Mesothelial cell of epicardium (in vitro differentiated cells): Measurements from ENCODE around the gene XYLB. TPM values are rescaled to one million over a fixed set of nuclear protein-coding genes. Genes with fewer than 3 reads are reported as not detected.
A peak's percentile ranks its signal among the peaks of the same experiment; 100 is the strongest.
"Not testable (repeated sequence)": the region's sequence is repeated elsewhere in the genome, so short reads cannot be mapped to it uniquely, and the experiment has no call there.

Source experiments
- DNase-seq, 2 experiments: peaks; one replicate each; pipeline ENCODE4 v3.0.0; 2021; ENCODE audit warnings: low spot score in 2 of 2; ENCODE audit not compliant: unreplicated experiment in 2 of 2
- H3K27ac Mint-ChIP-seq: 2 replicates; pipeline ENCODE4 v1.8.0; 2021; ENCODE audit warnings: mixed read lengths
- H3K27me3 Mint-ChIP-seq: 2 replicates; pipeline ENCODE4 v1.8.0; 2021; ENCODE audit warnings: low read depth, mixed read lengths
- H3K36me3 Mint-ChIP-seq: 2 replicates; pipeline ENCODE4 v1.8.0; 2021; ENCODE audit warnings: mixed read lengths
- H3K4me1 Mint-ChIP-seq: 2 replicates; pipeline ENCODE4 v1.8.0; 2021; ENCODE audit warnings: mixed read lengths
- H3K4me3 Mint-ChIP-seq: 2 replicates; pipeline ENCODE4 v1.8.0; 2021; ENCODE audit warnings: mild to moderate bottlenecking, moderate library complexity, mixed read lengths
- H3K9me3 Mint-ChIP-seq: 2 replicates; pipeline ENCODE4 v1.8.0; 2021; ENCODE audit warnings: mixed read lengths
- CTCF ChIP-seq: fragments of 200-600 bp; sonication (generic); IDR thresholded peaks from one replicate; pipeline ENCODE4 v1.5.0; 2021; ENCODE audit warnings: antibody characterized with exemption; ENCODE audit not compliant: unreplicated experiment
- total RNA-seq: library from RNA; stranded (reverse); gene quantifications from 3 replicates; pipeline ENCODE4 v1.2.1, GENCODE V29; 2021

Gene XYLB
- total RNA-seq, 1 donor from 2014 or later, result 5.5 TPM

GRCh38 chr3:38443205-38443604, 96.6 kb downstream of the XYLB start:
- not testable (repeated sequence) for H3K27ac Mint-ChIP-seq

GRCh38 chr3:38446085-38446686, 99.6 kb downstream of the XYLB start:
- no peak overlapping the region for H3K27ac Mint-ChIP-seq
- no peak for TF ChIP-seq CTCF
- no peaks in the 10 kb centered on the region for H3K27me3 Mint-ChIP-seq
- H3K9me3 Mint-ChIP-seq, result peaks cover 22% of the 10 kb centered on the region
- peaks cover 7% of the 10 kb centered on the region for H3K36me3 Mint-ChIP-seq
- no peak for DNase-seq
- no peaks in the 10 kb centered on the region for H3K4me1 Mint-ChIP-seq
- H3K4me3 Mint-ChIP-seq, result no peak overlapping the region

More at GRCh38 chr3:38443205-38443604, 96.6 kb downstream of the XYLB start:
- not testable (repeated sequence) for DNase-seq, H3K4me3 Mint-ChIP-seq, H3K36me3 Mint-ChIP-seq, H3K4me1 Mint-ChIP-seq, H3K27me3 Mint-ChIP-seq
- peaks cover 18% of the 10 kb centered on the region for H3K9me3 Mint-ChIP-seq

- H3K4me3 Mint-ChIP-seq, result no peak overlapping the region
- H3K9me3 Mint-ChIP-seq, result peaks cover 22% of the 10 kb centered on the region
- peaks cover 7% of the 10 kb centered on the region for H3K36me3 Mint-ChIP-seq
- H3K27ac Mint-ChIP-seq, result no peak overlapping the region
- H3K4me1 Mint-ChIP-seq, result no peaks in the 10 kb centered on the region
- no peak for DNase-seq
- no peak for TF ChIP-seq CTCF
- H3K27me3 Mint-ChIP-seq, result no peaks in the 10 kb centered on the region
These were observed 100.2 kb downstream of the XYLB start for GRCh38 chr3:38446812-38447211.

- Mint-ChIP-seq H3K9me3 (peaks cover 19% of the 10 kb centered on the region), H3K36me3 (peaks cover 5% of the 10 kb centered on the region), H3K27me3 (no peaks in the 10 kb centered on the region), H3K4me1 (peaks cover 11% of the 10 kb centered on the region), H3K4me3 (no peak overlapping the region), H3K27ac (no peak overlapping the region)
- TF ChIP-seq CTCF, result no peak
- no peak for DNase-seq
These were observed 104.3 kb downstream of the XYLB start for GRCh38 chr3:38450853-38451252.

- DNase-seq, result peak; percentile 83 to 84
- no peak for TF ChIP-seq CTCF
- peaks cover 13% of the 10 kb centered on the region for H3K9me3 Mint-ChIP-seq
- H3K27me3 Mint-ChIP-seq, result no peaks in the 10 kb centered on the region
- peaks cover 5% of the 10 kb centered on the region for H3K36me3 Mint-ChIP-seq
- peak within 1 kb of the TSS; percentile 99 for H3K4me3 Mint-ChIP-seq
- peaks cover 32% of the 10 kb centered on the region for H3K4me1 Mint-ChIP-seq
- H3K27ac Mint-ChIP-seq, result peak within 1 kb of the TSS; percentile 99
These were observed 106.7 kb downstream of the XYLB start, which contains the start of gene ACVR2B for GRCh38 chr3:38453075-38453912. Gene ACVR2B, plus strand, starts transcription at chr3:38453890. Its CDS starts 433 bp downstream, at chr3:38454323.

GRCh38 chr3:38453913-38454177, 107.3 kb downstream of the XYLB start:
- Mint-ChIP-seq H3K4me1 (peaks cover 38% of the 10 kb centered on the region), H3K36me3 (peaks cover 5% of the 10 kb centered on the region), H3K4me3 (peak overlapping the region; percentile 73), H3K27ac (no peak overlapping the region), H3K9me3 (peaks cover 13% of the 10 kb centered on the region), H3K27me3 (no peaks in the 10 kb centered on the region)
- no peak for TF ChIP-seq CTCF
- DNase-seq, result no peak
